ENCODE measurements around the gene PPIA.
A peak's percentile ranks its signal among the peaks of the same experiment; 100 is the strongest.

GRCh38 chr7:44847920-44848634 lies 51.6 kb downstream of the PPIA start, which contains the start of gene H2AZ2:
- TF ChIP-seq CTCF (IDR thresholded peaks at IDR 0.05) (peak in 1 of 3 donors; percentile 6), POLR2A (IDR thresholded peaks at IDR 0.05) (peak; percentile 95), EP300 (IDR thresholded peaks at IDR 0.05) (peak; percentile 50)
